HG02981 (cell line): ENCODE results near the gene SARS2.
"Not testable (repeated sequence)": the region's sequence is repeated elsewhere in the genome, so short reads cannot be mapped to it uniquely, and the experiment has no call there.

Experiments
- ATAC-seq: cut with Tn5 transposase; IDR thresholded peaks from one replicate; pipeline ENCODE4 v1.9.1; 2021; ENCODE audit warnings: mild to moderate bottlenecking, moderate library complexity; ENCODE audit not compliant: unreplicated experiment

SARS2 gene

DNA sequence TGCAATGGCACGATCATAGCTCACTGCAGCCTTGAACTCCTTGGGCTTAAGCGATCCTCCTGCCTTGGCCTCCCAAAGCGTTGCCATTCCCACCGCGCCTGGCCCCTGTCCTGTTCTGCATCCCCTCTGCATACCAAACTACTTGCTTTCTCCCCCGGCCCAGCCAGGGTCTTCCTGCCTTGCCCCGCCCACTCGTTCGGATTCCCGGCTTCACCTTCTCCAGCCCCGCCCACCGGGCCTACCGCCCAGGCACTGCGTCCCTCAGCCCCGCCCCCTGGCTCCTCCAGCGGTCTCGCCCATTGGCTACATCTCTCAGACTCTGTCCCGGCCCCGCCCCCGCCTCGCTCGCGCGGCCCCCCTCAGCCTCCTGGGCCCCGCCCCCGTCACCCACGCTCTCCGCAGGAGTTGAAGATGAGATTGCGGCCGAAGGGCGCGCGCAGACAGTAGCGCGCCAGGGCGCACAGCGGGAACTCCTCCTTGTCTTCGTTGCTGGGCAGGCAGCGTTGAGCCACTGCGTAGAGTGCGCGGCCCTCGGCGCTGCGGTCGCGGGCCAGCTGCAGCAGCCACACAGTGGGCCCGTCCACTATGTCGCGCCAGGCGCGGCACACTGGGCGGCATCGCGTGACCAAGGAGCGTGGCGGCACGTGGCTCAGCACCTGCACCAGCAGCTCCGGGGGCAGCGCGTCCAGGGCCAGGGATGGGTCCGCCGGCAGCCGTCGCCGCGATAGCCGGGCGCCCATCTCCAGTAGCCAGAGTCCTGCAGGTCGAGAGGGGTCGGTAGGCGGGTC, 19.2 kb upstream of the SARS2 start:
- ATAC-seq, result no peak

DNA sequence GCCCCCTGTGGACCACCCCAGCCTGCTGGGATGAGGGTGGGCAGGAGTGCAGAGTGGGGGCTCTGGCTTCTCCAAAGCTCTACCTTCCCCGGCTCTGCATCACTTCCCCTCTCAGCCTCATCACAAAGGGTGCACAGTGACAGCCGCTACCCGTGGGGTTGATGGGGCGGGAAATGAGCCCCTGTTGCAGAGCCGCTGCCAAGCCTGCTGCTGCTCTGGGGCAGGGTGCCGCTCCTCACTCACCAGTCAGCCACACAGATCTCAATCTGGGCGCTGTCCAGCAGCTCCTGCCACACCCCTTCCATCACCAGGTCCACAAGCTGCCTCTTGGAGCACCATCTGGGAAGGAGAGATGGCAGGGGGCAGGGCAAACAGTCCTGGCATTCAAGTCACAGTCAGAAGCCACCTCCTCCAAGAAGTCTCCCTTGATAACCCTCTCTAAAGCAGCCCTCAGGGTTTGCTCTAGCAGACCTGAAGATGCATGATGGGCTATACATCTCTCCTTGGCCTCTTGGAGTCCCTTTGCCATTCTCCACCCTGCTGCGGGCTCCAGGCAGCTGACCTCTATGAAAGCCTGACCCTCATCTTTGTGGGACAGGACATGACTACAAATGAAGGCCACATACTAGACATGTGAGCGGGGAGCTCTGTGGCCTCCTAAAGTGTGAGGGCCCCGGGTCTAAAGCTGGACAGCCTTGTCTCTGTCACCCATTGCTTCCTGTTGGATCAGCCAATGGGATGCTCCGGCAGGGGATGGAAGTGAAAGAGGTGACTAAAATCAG, 15.9 kb upstream of the SARS2 start:
- ATAC-seq, result no peak

- no peak for ATAC-seq
These were observed 15.1 kb upstream of the SARS2 start for GRCh38 chr19:38945562-38946228.

GRCh38 chr19:38944981-38945506, 14.5 kb upstream of the SARS2 start:
- ATAC-seq, result no peak

DNA sequence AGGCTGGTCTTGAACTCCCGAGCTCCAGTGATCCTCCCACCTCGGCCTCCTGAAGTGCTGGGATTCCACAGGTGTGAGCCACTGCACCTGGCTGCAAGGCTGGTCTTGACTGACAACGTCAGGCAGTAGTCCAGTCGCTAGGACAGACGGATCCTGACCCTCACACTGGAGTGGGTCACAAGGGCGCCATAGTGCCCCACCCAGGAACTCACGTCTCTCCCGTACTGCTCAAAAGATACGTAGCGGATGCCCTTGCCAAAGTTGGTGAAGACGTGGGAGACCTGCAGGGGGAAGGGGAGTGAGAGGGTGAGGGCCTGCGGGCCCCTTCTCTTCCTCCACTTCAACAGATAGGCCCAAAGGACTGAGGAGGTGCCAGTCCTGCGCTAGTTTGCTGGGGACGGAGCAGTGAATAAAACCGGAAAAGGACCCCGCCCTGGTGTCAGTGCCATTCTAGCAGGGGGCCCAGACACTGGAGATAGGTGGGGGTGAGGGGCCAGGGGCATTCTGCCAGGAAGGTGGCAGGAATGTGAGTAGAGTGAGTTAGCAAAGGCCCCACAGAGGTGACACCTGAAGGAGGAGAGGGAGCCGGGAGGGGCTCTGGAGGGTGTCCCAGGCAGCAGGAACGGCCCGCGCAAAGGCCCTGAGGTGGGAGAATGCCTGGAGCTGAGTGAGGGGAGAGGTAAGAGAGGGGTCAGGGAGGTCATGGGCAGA, 12.1 kb upstream of the SARS2 start:
- no peak for ATAC-seq

- ATAC-seq, result no peak
These were observed 11.4 kb upstream of the SARS2 start for GRCh38 chr19:38941979-38942378.

DNA sequence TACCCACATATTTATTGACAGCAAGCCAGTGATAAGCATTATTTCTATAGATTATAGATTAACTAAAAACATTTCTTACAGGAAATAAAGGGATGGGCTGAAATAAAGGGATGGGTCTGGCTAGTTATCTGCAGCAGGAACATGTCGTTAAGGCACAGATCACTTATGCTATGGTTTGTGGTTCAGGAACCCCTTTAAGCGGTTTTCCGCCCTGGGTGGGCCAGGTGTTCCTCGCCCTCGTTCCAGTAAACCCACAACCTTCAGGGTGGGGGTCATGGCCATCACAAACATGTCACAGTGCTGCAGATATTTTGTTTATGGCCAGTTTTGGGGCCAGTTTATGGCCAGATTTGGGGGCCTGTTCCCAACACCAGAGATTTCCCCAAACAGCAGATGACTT, 10.9 kb upstream of the SARS2 start:
- ATAC-seq, result not testable (repeated sequence)

- no peak for ATAC-seq
These were observed 9.4 kb upstream of the SARS2 start for GRCh38 chr19:38939957-38940356.

- ATAC-seq, result no peak
These were observed 3.0 kb upstream of the SARS2 start for GRCh38 chr19:38933544-38933943.

GRCh38 chr19:38932425-38933179, 2.0 kb upstream of the SARS2 start:
- no peak for ATAC-seq

GRCh38 chr19:38931521-38931793, 894 bp upstream of the SARS2 start:
- ATAC-seq, result no peak

DNA sequence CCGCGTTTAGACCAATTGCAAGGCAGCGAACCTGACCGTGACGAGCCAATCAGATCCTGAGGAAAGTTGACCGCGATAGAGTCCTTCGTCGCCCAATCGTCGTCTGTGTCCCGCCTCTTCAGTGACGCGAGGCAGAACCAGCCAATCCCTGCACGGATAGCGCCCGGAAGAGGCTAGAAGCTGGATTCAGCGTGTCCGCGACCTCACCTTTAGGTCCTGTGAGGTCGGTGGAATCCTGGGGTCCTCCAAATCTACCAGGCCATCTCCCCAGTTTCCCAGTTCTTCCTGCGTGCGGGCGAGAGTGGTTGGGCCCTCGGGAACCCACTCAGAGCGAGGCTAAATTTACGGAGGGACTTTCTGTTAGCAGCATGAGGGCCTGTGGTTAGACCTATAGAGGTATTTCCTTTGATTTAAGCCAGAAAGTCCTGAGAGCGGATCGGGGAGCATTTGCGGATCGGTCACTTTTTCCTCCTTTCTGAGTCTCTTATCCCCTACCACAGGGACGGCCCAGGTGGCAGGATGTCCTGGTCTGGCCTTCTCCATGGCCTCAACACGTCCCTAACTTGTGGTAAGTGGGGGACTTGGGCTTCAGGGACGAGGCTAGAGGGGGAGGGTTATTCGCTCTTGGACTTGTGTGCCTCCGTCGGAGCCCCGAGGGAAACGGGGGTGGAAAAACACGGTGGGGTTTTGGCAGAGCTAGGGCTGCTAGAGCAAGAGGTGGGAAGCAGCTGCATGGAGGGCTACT, 385 bp upstream of the SARS2 start, which contains the start of gene MRPS12:
TSS of gene MRPS12 (plus strand) at position 169 of the 745 bp plus-strand sequence. CDS start at position 520, 351 bp downstream.
- ATAC-seq, result peak; percentile 93

- no peak for ATAC-seq
These were observed 2.1 kb downstream of the SARS2 start for GRCh38 chr19:38928391-38929001.

DNA sequence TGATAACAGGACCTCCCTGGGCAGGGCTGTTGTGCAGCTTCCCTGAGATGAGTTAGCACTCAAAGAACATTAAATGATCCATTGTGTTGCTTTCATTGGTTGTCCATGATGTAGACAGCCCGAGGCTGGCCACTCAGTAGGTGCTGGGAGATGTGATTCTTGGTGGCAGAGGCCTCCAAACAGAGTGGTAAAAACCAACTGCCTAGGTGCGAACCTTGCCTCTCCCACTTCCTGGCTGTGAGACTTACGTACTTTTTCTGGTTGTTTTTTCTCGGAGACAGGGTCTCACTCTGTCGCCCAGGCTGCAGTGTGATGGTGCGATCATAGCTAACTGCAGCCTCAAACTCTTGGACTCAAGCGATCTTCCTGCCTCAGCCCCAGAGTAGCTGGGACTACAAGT, 6.2 kb downstream of the SARS2 start:
- no peak for ATAC-seq

GRCh38 chr19:38922482-38922881, 8.1 kb downstream of the SARS2 start:
- no peak for ATAC-seq

GRCh38 chr19:38921420-38922274, 8.9 kb downstream of the SARS2 start:
- no peak for ATAC-seq

DNA sequence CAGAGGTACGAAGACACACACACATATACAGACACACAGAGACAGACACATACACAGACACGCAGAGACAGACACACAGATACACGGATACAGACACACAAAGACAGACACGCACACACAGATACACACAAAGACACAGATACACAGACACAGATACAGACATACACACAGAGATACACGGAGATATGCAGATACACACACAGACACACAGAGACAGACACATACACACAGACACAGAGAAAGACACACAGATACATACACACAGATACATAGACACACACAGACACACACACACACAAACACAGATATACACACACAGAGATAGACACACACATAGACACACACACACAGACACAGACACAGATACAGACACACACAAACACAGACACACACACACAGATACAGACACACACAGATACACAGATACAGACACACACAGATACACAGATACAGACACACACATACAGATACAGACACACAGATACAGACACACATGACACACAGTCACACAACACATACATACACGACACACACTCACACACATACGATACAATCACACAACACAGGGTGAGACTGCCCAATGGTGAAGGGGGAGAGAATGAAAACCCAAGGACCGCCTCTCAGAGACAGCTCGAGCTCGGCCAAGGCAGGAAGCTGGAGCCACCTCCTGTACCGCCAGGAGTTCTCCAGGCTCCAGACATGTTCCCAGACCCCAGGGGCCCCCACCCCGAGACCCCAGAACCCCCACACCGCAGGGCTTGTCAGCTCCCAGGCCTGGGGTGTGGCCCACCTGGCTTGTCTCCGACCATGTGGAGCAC, 9.8 kb downstream of the SARS2 start:
- no peak for ATAC-seq
